NB4 (cell line): ENCODE data around the gene ZNF638.

Experiments
- DNase-seq: peaks from one replicate; pipeline ENCODE4 v3.0.0; 2010; ENCODE audit warnings: low read depth
- H3K4me3 ChIP-seq: one replicate; pipeline ENCODE4 v1.5.1; 2011; ENCODE audit warnings: mild to moderate bottlenecking, low read depth, low read length, moderate library complexity
- CTCF ChIP-seq: IDR thresholded peaks from one replicate; pipeline ENCODE4 v1.5.1; 2012; ENCODE audit warnings: low read depth, low read length
- MAX ChIP-seq: IDR thresholded peaks from 2 replicates; pipeline ENCODE4 v1.6.1; 2011; ENCODE audit warnings: low read depth, low read length
- MYC ChIP-seq: IDR thresholded peaks from 2 replicates; pipeline ENCODE4 v1.6.1; 2011; ENCODE audit warnings: low read depth, low read length
- POLR2A ChIP-seq: IDR thresholded peaks from 2 replicates; pipeline ENCODE4 v1.6.1; 2011; ENCODE audit warnings: mild to moderate bottlenecking; ENCODE audit not compliant: insufficient read length; ENCODE audit errors: extremely low read depth

ZNF638 gene

DNA sequence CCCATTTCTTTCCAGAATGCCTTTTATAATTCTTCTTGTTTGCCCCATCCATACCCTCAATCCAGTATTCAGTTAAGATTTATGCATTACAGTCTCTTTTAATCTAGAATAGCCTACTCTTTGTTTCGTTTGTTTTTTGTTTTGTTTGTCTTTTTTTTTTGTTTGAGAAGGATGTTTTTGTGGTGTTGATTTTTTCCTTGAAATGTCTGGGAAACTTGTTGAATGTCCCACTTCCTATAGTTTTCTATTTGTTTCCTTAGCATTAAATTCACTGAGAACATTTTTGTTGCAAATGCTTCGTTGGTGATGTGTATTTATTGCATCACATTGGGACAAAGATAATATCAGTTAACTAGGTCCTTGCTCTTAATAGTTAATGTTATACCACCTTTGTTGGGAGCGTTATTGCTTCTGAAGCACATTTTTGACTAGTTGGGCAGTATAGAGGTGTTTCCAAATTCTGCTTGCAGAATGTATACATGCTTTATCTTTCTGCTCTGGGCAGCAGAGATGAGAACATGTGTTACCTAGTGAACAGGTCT, 28.9 kb downstream of the ZNF638 start:
- TF ChIP-seq CTCF, result no peak
- no peak for TF ChIP-seq MAX
- no peak for TF ChIP-seq POLR2A
- TF ChIP-seq MYC, result no peak
- H3K4me3 ChIP-seq, result no peak overlapping the region
- DNase-seq, result no peak

GRCh38 chr2:71361631-71362030, 30.0 kb downstream of the ZNF638 start:
- H3K4me3 ChIP-seq, result no peak overlapping the region
- TF ChIP-seq MAX, result no peak
- no peak for TF ChIP-seq POLR2A
- no peak for TF ChIP-seq CTCF
- no peak for TF ChIP-seq MYC
- DNase-seq, result no peak

DNA sequence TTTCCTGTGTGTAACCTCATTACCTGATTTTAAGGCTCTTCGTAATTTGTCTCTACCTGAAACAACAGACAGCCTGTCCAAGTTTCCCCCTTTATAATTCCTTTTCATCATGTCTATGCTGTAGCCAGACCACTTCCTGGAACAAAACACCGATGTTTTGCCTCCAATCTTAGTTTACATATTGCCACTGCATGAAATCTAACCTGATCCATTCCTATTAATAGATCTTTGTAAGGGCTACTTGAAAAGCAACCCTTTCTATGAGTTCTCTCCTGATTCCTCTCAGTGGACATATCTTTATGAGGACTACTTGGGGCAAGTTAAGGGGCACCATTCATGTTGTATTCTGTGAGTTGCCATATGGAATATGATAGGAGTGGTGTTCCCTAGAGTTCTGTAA, 30.9 kb downstream of the ZNF638 start:
- no peak overlapping the region for H3K4me3 ChIP-seq
- no peak for TF ChIP-seq MYC
- TF ChIP-seq MAX, result no peak
- no peak for TF ChIP-seq POLR2A
- no peak for DNase-seq

GRCh38 chr2:71370015-71370414, 38.4 kb downstream of the ZNF638 start:
- no peak for DNase-seq
- H3K4me3 ChIP-seq, result no peak overlapping the region
- TF ChIP-seq CTCF, result no peak
- no peak for TF ChIP-seq MYC
- TF ChIP-seq MAX, result no peak
- no peak for TF ChIP-seq POLR2A

DNA sequence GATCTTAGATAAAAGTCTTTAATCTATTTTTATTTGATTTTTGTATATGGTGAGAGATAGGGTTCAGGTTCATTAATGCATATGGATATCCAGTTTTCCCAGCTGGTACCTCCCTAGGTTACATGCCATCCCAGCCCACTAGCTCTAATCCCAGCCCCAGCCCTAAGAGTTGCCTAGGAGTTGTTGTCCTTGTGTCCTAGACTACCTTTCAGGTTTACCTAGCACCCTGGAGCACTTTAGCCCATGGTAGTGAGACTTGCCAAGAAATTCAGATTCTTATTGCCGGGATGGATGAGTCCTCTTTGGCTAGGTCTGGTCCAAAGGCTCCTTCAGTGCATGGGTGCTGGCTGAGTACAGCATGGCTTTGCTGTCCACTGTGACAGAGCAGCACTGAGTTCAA, 40.5 kb downstream of the ZNF638 start:
- no peak for TF ChIP-seq MYC
- no peak overlapping the region for H3K4me3 ChIP-seq
- no peak for DNase-seq

DNA sequence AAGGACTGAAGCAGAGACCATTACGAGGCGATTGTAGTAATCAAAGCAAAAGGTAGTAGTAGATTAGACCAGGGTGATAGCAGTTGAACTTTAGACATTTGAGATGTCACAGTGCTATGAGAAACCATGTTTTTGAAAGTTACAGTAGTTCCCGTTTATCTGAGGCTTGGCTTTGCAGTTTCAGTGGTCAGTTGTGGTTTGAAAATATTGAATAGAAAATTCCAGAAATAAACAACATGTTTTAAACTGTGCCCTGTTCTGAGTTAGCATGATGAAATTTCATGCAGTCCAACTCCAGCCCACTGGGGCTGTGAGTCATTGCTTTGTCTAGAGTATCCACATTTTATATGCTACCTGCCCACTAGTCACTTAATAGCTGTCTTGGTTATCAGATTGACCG, 47.5 kb downstream of the ZNF638 start:
- DNase-seq, result no peak
- no peak overlapping the region for H3K4me3 ChIP-seq
- TF ChIP-seq CTCF, result no peak
- no peak for TF ChIP-seq POLR2A

DNA sequence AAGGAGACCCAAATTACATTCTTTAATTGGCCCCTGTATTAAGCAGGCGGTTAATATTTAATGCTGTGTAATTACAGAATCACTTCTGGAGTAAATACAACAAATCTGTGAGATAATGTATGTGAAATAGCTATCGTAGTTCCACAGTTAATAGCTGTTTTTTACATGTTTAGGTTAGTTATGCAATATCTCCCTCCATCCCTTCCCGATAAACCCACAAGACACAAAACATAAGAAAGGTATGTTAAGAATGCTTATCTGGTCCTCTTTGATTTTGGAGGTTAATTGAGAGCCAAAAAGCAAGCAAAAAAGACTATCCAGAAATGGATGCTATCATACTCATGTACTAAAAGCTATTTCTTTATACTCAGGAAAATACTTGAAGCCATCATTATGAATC, 49.1 kb downstream of the ZNF638 start:
- TF ChIP-seq MYC, result no peak
- no peak for TF ChIP-seq CTCF
- no peak for TF ChIP-seq MAX
- TF ChIP-seq POLR2A, result no peak
- no peak overlapping the region for H3K4me3 ChIP-seq
- no peak for DNase-seq
